HG03280 (cell line): ENCODE measurements around the gene CELSR1.
"Not testable (repeated sequence)": the region's sequence is repeated elsewhere in the genome, so short reads cannot be mapped to it uniquely, and the experiment has no call there.

Experiments
- ATAC-seq: cut with Tn5 transposase; IDR thresholded peaks from one replicate; pipeline ENCODE4 v1.9.1; 2021; ENCODE audit warnings: mild to moderate bottlenecking, moderate library complexity; ENCODE audit not compliant: unreplicated experiment

The CELSR1 gene

GRCh38 chr22:46484861-46485595, 52.4 kb downstream of the CELSR1 start:
- no peak for ATAC-seq

- ATAC-seq, result no peak
Measured at GRCh38 chr22:46484156-46484860, 53.1 kb downstream of the CELSR1 start.

- no peak for ATAC-seq
Measured at GRCh38 chr22:46483353-46483752, 54.1 kb downstream of the CELSR1 start.

GRCh38 chr22:46482056-46482675, 55.3 kb downstream of the CELSR1 start:
- ATAC-seq, result no peak

- ATAC-seq, result no peak
Measured at GRCh38 chr22:46481386-46481785, 56.0 kb downstream of the CELSR1 start.

GRCh38 chr22:46480396-46480795, 57.0 kb downstream of the CELSR1 start:
- ATAC-seq, result no peak

- ATAC-seq, result no peak
Measured at GRCh38 chr22:46479046-46479445, 58.4 kb downstream of the CELSR1 start.

GRCh38 chr22:46478083-46478551, 59.3 kb downstream of the CELSR1 start:
- no peak for ATAC-seq

- no peak for ATAC-seq
Measured at GRCh38 chr22:46476547-46476941, 60.9 kb downstream of the CELSR1 start.

GRCh38 chr22:46473896-46474557, 63.4 kb downstream of the CELSR1 start:
- ATAC-seq, result no peak

GRCh38 chr22:46473021-46473779, 64.2 kb downstream of the CELSR1 start:
- ATAC-seq, result no peak

GRCh38 chr22:46472722-46473016, 64.8 kb downstream of the CELSR1 start:
- ATAC-seq, result no peak

- no peak for ATAC-seq
Measured at GRCh38 chr22:46471901-46472721, 65.3 kb downstream of the CELSR1 start.

- not testable (repeated sequence) for ATAC-seq
Measured at GRCh38 chr22:46471330-46471729, 66.1 kb downstream of the CELSR1 start.

- ATAC-seq, result no peak
Measured at GRCh38 chr22:46469711-46470110, 67.7 kb downstream of the CELSR1 start.

- ATAC-seq, result no peak
Measured at GRCh38 chr22:46467006-46467405, 70.4 kb downstream of the CELSR1 start.

- no peak for ATAC-seq
Measured at GRCh38 chr22:46466255-46466676, 71.2 kb downstream of the CELSR1 start.

- no peak for ATAC-seq
Measured at GRCh38 chr22:46465793-46466192, 71.6 kb downstream of the CELSR1 start.

- no peak for ATAC-seq
Measured at GRCh38 chr22:46465345-46465720, 72.1 kb downstream of the CELSR1 start.
